IMR-90 (cell line): ENCODE measurements around the gene FIBCD1. TPM values are rescaled to one million over a fixed set of nuclear protein-coding genes. Genes with fewer than 3 reads are reported as not detected.

Source experiments
- ATAC-seq: fragments of 200-7000 bp; cut with Tn5 transposase; 2 replicates; pipeline ENCODE4 v1.9.1; 2020; ENCODE audit warnings: low read depth, mild to moderate bottlenecking, moderate library complexity
- BruUV-seq: library from RNA; stranded (reverse); fragments of 400-500 nt; replicated peaks from 2 replicates; lab custom pipeline; 2021; lab: Mats Ljungman, UMichigan
- CTCF ChIA-PET: fragments of 300-600 bp; formaldehyde crosslinking; extraction: SDS; loops from one replicate; lab custom pipeline; 2021; ENCODE audit warnings: antibody characterized with exemption; lab: Yijun Ruan, JAX
- POLR2A ChIA-PET: fragments of 300-600 bp; sonication (Branson Sonifier 250); formaldehyde crosslinking; loops from one replicate; lab custom pipeline; 2022; ENCODE audit warnings: antibody characterized with exemption; ENCODE audit not compliant: unreplicated experiment; lab: Charles Lee
- DNase-seq: peaks from one replicate; pipeline ENCODE4 v3.0.0; 2013
- H2AFZ ChIP-seq: replicated peaks from 2 replicates; pipeline ENCODE3; 2013; ENCODE audit warnings: low read length, mild to moderate bottlenecking; ENCODE audit not compliant: poor library complexity
- H2AK5ac ChIP-seq: 2 replicates; pipeline ENCODE4 v1.6.1; 2013; ENCODE audit warnings: low read depth, low read length, inconsistent platforms
- H2AK9ac ChIP-seq: replicated peaks from 2 replicates; pipeline ENCODE3; 2013; ENCODE audit warnings: mild to moderate bottlenecking, low read depth, low read length, moderate library complexity; ENCODE audit not compliant: poor library complexity
- H2BK120ac ChIP-seq: 2 replicates; pipeline ENCODE4 v1.6.1; 2013; ENCODE audit warnings: low read depth, low read length, inconsistent platforms
- H2BK15ac ChIP-seq: 3 replicates; pipeline ENCODE4 v1.6.1; 2013; ENCODE audit warnings: low read depth, low read length, inconsistent platforms
- H2BK20ac ChIP-seq: 2 replicates; pipeline ENCODE4 v1.6.1; 2013; ENCODE audit warnings: low read depth, mild to moderate bottlenecking, inconsistent platforms, low read length, moderate library complexity
- H2BK5ac ChIP-seq: 2 replicates; pipeline ENCODE4 v1.6.1; 2013; ENCODE audit warnings: mild to moderate bottlenecking, low read depth, low read length, inconsistent platforms; ENCODE audit not compliant: poor library complexity, severe bottlenecking
- H3K14ac ChIP-seq: replicated peaks from 2 replicates; pipeline ENCODE4 v1.6.1; 2013; ENCODE audit warnings: low read depth, low read length, inconsistent platforms
- H3K18ac ChIP-seq: 2 replicates; pipeline ENCODE4 v1.6.1; 2013; ENCODE audit warnings: low read depth, low read length, control low read depth
- H3K23ac ChIP-seq: 2 replicates; pipeline ENCODE4 v1.6.1; 2013; ENCODE audit warnings: low read depth, low read length, inconsistent platforms
- H3K27ac ChIP-seq: 2 replicates; pipeline ENCODE4 v1.5.1; 2013; ENCODE audit warnings: mild to moderate bottlenecking, control low read depth, low read length; ENCODE audit not compliant: insufficient read depth
- H3K27me3 ChIP-seq: 2 replicates; pipeline ENCODE4 v1.6.1; 2013; ENCODE audit warnings: low read length; ENCODE audit not compliant: control insufficient read depth, insufficient read depth
- H3K36me3 ChIP-seq: 2 replicates; pipeline ENCODE4 v1.6.1; 2013; ENCODE audit warnings: low read length, mixed read lengths; ENCODE audit not compliant: control insufficient read depth, insufficient read depth
- H3K4ac ChIP-seq: 2 replicates; pipeline ENCODE4 v1.6.1; 2013; ENCODE audit warnings: low read depth, low read length, inconsistent platforms
- H3K4me1 ChIP-seq: 2 replicates; pipeline ENCODE4 v1.6.1; 2013; ENCODE audit warnings: low read length, mixed read lengths; ENCODE audit not compliant: control insufficient read depth, insufficient read depth
- H3K4me2 ChIP-seq: 2 replicates; pipeline ENCODE4 v1.6.1; 2013; ENCODE audit warnings: low read depth, mild to moderate bottlenecking, control low read depth, low read length, moderate library complexity
- H3K4me3 ChIP-seq: 2 replicates; pipeline ENCODE4 v1.5.1; 2013; ENCODE audit warnings: low read depth, mild to moderate bottlenecking, control low read depth, low read length, moderate library complexity; ENCODE audit not compliant: insufficient read depth
- H3K56ac ChIP-seq: 2 replicates; pipeline ENCODE4 v1.6.1; 2013; ENCODE audit warnings: low read length, inconsistent platforms; ENCODE audit not compliant: insufficient read depth; ENCODE audit errors: extremely low read depth
- H3K79me1 ChIP-seq, 2 experiments: 2 replicates each; pipeline ENCODE4 v1.6.1; 2013; ENCODE audit warnings: low read length in 2 of 2, inconsistent platforms in 1 of 2, low read depth in 1 of 2
- H3K9ac ChIP-seq: 2 replicates; pipeline ENCODE4 v1.6.1; 2013; ENCODE audit warnings: low read depth, low read length, control low read depth
- H3K9me1 ChIP-seq: 2 replicates; pipeline ENCODE4 v1.6.1; 2013; ENCODE audit warnings: low read length, inconsistent platforms; ENCODE audit not compliant: insufficient read depth
- H3K9me3 ChIP-seq: 2 replicates; pipeline ENCODE4 v1.6.1; 2013; ENCODE audit warnings: low read length; ENCODE audit not compliant: control insufficient read depth, insufficient read depth
- H4K20me1 ChIP-seq: 2 replicates; pipeline ENCODE4 v1.6.1; 2013; ENCODE audit warnings: low read length, inconsistent platforms; ENCODE audit not compliant: insufficient read depth
- H4K5ac ChIP-seq: 2 replicates; pipeline ENCODE4 v1.6.1; 2013; ENCODE audit warnings: mild to moderate bottlenecking, low read depth, low read length, control low read depth
- H4K8ac ChIP-seq, 2 experiments: 2 replicates each; pipeline ENCODE4 v1.6.1; 2013; ENCODE audit warnings: low read depth in 2 of 2, low read length in 2 of 2, control low read depth in 1 of 2, inconsistent platforms in 1 of 2
- H4K91ac ChIP-seq: 2 replicates; pipeline ENCODE4 v1.6.1; 2013; ENCODE audit warnings: low read depth, low read length, inconsistent platforms; ENCODE audit not compliant: insufficient read depth
- CEBPB ChIP-seq: IDR thresholded peaks from 2 replicates; pipeline ENCODE4 v1.6.1; 2012; ENCODE audit warnings: low read depth, low read length, improper control_type of control experiment
- MXI1 ChIP-seq: IDR thresholded peaks from 2 replicates; pipeline ENCODE4 v1.6.1; 2012; ENCODE audit warnings: low read depth, mild to moderate bottlenecking, low read length, moderate library complexity, borderline replicate concordance
- POLR2A ChIP-seq: IDR thresholded peaks from 2 replicates; pipeline ENCODE4 v1.6.1; 2012; ENCODE audit warnings: mild to moderate bottlenecking, low read depth, low read length
- RAD21 ChIP-seq: IDR thresholded peaks from 2 replicates; pipeline ENCODE4 v1.6.1; 2012; ENCODE audit warnings: low read length, improper control_type of control experiment
- RCOR1 ChIP-seq: IDR thresholded peaks from 2 replicates; pipeline ENCODE4 v1.6.1; 2012; ENCODE audit warnings: mild to moderate bottlenecking, low read length, improper control_type of control experiment; ENCODE audit not compliant: insufficient replicate concordance
- WGBS, 2 experiments: methylation state at CpG; one replicate each; pipeline versions ENCODE4 v1.1.5 to v1.1.7; 2013; ENCODE audit warnings: missing lambda C conversion rate in 2 of 2; ENCODE audit not compliant: insufficient read length in 1 of 2; ENCODE audit errors: extremely low coverage in 2 of 2; 5-methylcytosine and 5-hydroxymethylcytosine counted together
- dilution Hi-C: fragments of 300-500 bp; cut with HindIII; formaldehyde crosslinking; loops from one replicate; pipeline ENCODE4 v1.14.3; 2018; ENCODE audit warnings: low sequenced_read_pairs; ENCODE audit not compliant: unreplicated experiment
- in situ Hi-C: fragments of 300-500 bp; cut with MboI; formaldehyde crosslinking; loops from 3 replicates; pipeline ENCODE4 v1.14.3; 2019; ENCODE audit warnings: low sequenced_read_pairs, inconsistent platforms, mixed read lengths
- intact Hi-C: fragments of 100-400 bp; cut with micrococcal nuclease; formaldehyde crosslinking; loops from 2 replicates; pipeline ENCODE4 v1.10.0; 2022
- polyA plus RNA-seq, 3 experiments: library from polyadenylated mRNA; depleted of rRNA; stranded (reverse); fragments of >200 nt; gene quantifications; 2 replicates each; pipeline ENCODE4 v1.2.3, GENCODE V29; 2012; ENCODE audit warnings: low replicate concordance in 1 of 3
- total RNA-seq: library from RNA; depleted of rRNA; stranded (reverse); fragments of >200 nt; gene quantifications from 2 replicates; pipeline ENCODE4 v1.2.3, GENCODE V29; 2012
- TF ChIP-seq, protein P1 (sequence below): fragments of 150-350 bp; IDR thresholded peaks from 2 replicates; pipeline ENCODE4 v1.6.1; 2016; ENCODE audit warnings: low read depth, mild to moderate bottlenecking, low read length, moderate library complexity, borderline replicate concordance

Gene FIBCD1
- total and polyA plus RNA-seq, 2 of the 4 experiments (the other 2 are of a cell fraction) = 1.1 to 10.1 TPM

DNA sequence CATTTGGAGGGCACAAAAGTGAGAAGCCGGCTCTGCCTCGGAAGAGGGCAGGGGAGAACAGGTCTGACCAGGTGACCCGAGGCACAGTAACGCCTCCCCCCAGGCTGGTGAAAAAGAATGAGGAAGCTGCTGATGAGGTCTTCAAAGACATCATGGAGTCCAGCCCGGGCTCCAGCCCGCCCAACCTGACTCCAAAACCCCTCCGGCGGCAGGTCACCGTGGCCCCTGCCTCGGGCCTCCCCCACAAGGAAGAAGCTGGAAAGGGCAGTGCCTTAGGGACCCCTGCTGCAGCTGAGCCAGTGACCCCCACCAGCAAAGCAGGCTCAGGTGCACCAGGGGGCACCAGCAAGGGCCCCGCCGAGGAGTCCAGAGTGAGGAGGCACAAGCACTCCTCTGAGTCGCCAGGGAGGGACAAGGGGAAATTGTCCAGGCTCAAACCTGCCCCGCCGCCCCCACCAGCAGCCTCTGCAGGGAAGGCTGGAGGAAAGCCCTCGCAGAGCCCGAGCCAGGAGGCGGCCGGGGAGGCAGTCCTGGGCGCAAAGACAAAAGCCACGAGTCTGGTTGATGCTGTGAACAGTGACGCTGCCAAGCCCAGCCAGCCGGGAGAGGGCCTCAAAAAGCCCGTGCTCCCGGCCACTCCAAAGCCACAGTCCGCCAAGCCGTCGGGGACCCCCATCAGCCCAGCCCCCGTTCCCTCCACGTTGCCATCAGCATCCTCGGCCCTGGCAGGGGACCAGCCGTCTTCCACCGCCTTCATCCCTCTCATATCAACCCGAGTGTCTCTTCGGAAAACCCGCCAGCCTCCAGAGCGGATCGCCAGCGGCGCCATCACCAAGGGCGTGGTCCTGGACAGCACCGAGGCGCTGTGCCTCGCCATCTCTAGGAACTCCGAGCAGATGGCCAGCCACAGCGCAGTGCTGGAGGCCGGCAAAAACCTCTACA is 54.2 kb downstream of the FIBCD1 start (continued):
- TF ChIP-seq, protein P1, sequence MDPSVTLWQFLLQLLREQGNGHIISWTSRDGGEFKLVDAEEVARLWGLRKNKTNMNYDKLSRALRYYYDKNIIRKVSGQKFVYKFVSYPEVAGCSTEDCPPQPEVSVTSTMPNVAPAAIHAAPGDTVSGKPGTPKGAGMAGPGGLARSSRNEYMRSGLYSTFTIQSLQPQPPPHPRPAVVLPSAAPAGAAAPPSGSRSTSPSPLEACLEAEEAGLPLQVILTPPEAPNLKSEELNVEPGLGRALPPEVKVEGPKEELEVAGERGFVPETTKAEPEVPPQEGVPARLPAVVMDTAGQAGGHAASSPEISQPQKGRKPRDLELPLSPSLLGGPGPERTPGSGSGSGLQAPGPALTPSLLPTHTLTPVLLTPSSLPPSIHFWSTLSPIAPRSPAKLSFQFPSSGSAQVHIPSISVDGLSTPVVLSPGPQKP = no peak
- TF ChIP-seq POLR2A (no peak), RAD21 (no peak)

DNA sequence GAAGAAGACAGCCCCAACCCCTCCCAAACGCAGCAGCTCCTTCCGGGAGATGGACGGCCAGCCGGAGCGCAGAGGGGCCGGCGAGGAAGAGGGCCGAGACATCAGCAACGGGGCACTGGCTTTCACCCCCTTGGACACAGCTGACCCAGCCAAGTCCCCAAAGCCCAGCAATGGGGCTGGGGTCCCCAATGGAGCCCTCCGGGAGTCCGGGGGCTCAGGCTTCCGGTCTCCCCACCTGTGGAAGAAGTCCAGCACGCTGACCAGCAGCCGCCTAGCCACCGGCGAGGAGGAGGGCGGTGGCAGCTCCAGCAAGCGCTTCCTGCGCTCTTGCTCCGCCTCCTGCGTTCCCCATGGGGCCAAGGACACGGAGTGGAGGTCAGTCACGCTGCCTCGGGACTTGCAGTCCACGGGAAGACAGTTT is 54.9 kb downstream of the FIBCD1 start:
- intact Hi-C loops (no loop called here), in situ Hi-C loops (no loop called here), dilution Hi-C loops (no loop called here)
- Histone ChIP-seq H4K8ac (no peak overlapping the region), H3K79me1 (peaks cover 38 to 67% of the 10 kb centered on the region in 2 experiments), H3K4me2 (no peak overlapping the region), H3K9me1 (peaks cover 4% of the 10 kb centered on the region; the same call in 1 of the 2 replicates), H3K23ac (no peak overlapping the region), H2BK15ac (no peak overlapping the region), H3K9ac (no peak overlapping the region), H4K5ac (no peak overlapping the region), H4K20me1 (peaks cover 38% of the 10 kb centered on the region), H4K91ac (no peak overlapping the region), H2BK5ac (no peak overlapping the region), H3K27ac (no peak overlapping the region), H3K18ac (no peak overlapping the region), H2BK20ac (no peak overlapping the region), H3K9me3 (no peaks in the 10 kb centered on the region), H3K27me3 (no peaks in the 10 kb centered on the region), H2AK5ac (no peak overlapping the region), H3K36me3 (peaks cover 92% of the 10 kb centered on the region), H2AK9ac (no peak overlapping the region), H3K56ac (no peak overlapping the region), H3K4ac (no peak overlapping the region), H2AFZ (no peak overlapping the region), H3K4me1 (peaks cover 15% of the 10 kb centered on the region; the same call in 1 of the 2 replicates), H3K14ac (no peak overlapping the region), H2BK120ac (no peak overlapping the region), H3K4me3 (no peak overlapping the region)
- DNase-seq (no peak), ATAC-seq (no peak)
- TF ChIP-seq MXI1 (no peak), CEBPB (no peak), RCOR1 (no peak)
- CTCF ChIA-PET = no interaction called here
- WGBS, 2 experiments = 98% methylated on average over 8 of the region's 25 CpGs; no CpG with 5 or more reads in 1 of the 2 experiments
- no TSS peak for BruUV-seq
- POLR2A ChIA-PET = no interaction called here
